B cell (primary cell): Measurements from ENCODE around the gene ITGB6. TPM values are rescaled to one million over a fixed set of nuclear protein-coding genes. Genes with fewer than 3 reads are reported as not detected.

ENCODE experiments used
- ATAC-seq: fragments of 200-7000 bp; cut with Tn5 transposase; one replicate; pipeline ENCODE4 v1.10.0; 2021; ENCODE audit warnings: low read depth, mild to moderate bottlenecking, moderate number of reproducible peaks, moderate library complexity
- CTCF ChIA-PET: fragments of 350-600 bp; sonication (Branson Sonifier 250); formaldehyde crosslinking; loops from one replicate; lab custom pipeline; 2021; ENCODE audit warnings: antibody characterized with exemption, inconsistent platforms; lab: Charles Lee
- POLR2A ChIA-PET: fragments of 350-600 bp; sonication (Branson Sonifier 250); formaldehyde crosslinking; loops from one replicate; lab custom pipeline; 2021; ENCODE audit warnings: antibody characterized with exemption; lab: Charles Lee
- DNase-seq: peaks from one replicate; pipeline ENCODE4 v3.0.0; 2013
- H2AFZ ChIP-seq: 2 replicates; pipeline ENCODE4 v1.6.1; 2012; ENCODE audit warnings: mild to moderate bottlenecking, low read depth, low read length; ENCODE audit not compliant: insufficient read depth, poor library complexity, severe bottlenecking
- H3K27ac ChIP-seq, 2 donors: 1 replicate in 1 of 2; 2 replicates in 1 of 2; pipeline ENCODE4 v1.5.1; 2012 to 2013; ENCODE audit warnings: low read length in 2 of 2, mild to moderate bottlenecking in 2 of 2, moderate library complexity in 1 of 2
- H3K27me3 ChIP-seq, 4 experiments: fragments of 200-600 bp in 1 of 4; sonication (generic) in 1 of 4; replicated peaks in 1 of 4; 1 replicate in 2 of 4; 2 replicates in 2 of 4; pipeline versions ENCODE4 v1.6.1 to v1.7.0; 2013 to 2016; ENCODE audit warnings: low read length in 3 of 4, mild to moderate bottlenecking in 2 of 4, mixed read lengths in 1 of 4, moderate library complexity in 1 of 4; ENCODE audit not compliant: insufficient read depth in 4 of 4, control insufficient read depth in 3 of 4; ENCODE audit errors: control extremely low read depth in 1 of 4
- H3K36me3 ChIP-seq, 2 experiments: replicated peaks in 1 of 2; 1 replicate in 1 of 2; 2 replicates in 1 of 2; pipeline versions ENCODE4 v1.6.1 to v1.7.1; 2013; ENCODE audit warnings: low read length in 1 of 2; ENCODE audit not compliant: insufficient read depth in 2 of 2, control insufficient read depth in 1 of 2; ENCODE audit errors: control extremely low read depth in 1 of 2, extremely low read depth in 1 of 2
- H3K4me1 ChIP-seq, 2 donors: fragments of 200-600 bp in 1 of 2; sonication (generic) in 1 of 2; 1 replicate in 1 of 2; 2 replicates in 1 of 2; pipeline versions ENCODE4 v1.5.1 to v1.6.1; 2013 to 2017; ENCODE audit warnings: low read length in 2 of 2; ENCODE audit not compliant: control insufficient read depth in 2 of 2, insufficient read depth in 2 of 2
- H3K4me2 ChIP-seq: replicated peaks from 2 replicates; pipeline ENCODE3; 2012; ENCODE audit warnings: mild to moderate bottlenecking, low read depth, low read length; ENCODE audit not compliant: poor library complexity, severe bottlenecking
- H3K4me3 ChIP-seq, 5 experiments: fragments of 200-600 bp in 1 of 5; sonication (generic) in 1 of 5; 1 replicate in 3 of 5; 2 replicates in 2 of 5; pipeline versions ENCODE4 v1.5.1 to v1.7.0; 2011 to 2016; ENCODE audit warnings: low read length in 4 of 5, mild to moderate bottlenecking in 4 of 5, low read depth in 2 of 5, control low read depth in 1 of 5, moderate library complexity in 1 of 5; ENCODE audit not compliant: insufficient read depth in 1 of 5; ENCODE audit errors: control extremely low read depth in 1 of 5, extremely low read depth in 1 of 5
- H3K79me2 ChIP-seq: fragments of 200-600 bp; sonication (generic); one replicate; pipeline ENCODE4 v1.6.0; 2016; ENCODE audit warnings: low read length; ENCODE audit not compliant: control insufficient read depth, insufficient read depth
- H3K9ac ChIP-seq: fragments of 200-600 bp; sonication (generic); 2 replicates; pipeline ENCODE4 v1.6.1; 2017; ENCODE audit warnings: mild to moderate bottlenecking, low read length, moderate library complexity
- H3K9me3 ChIP-seq, 3 donors: one replicate each; pipeline versions ENCODE4 v1.6.1 to v1.7.1; 2013; ENCODE audit warnings: low read length in 2 of 3; ENCODE audit not compliant: control insufficient read depth in 2 of 3, insufficient read depth in 1 of 3; ENCODE audit errors: control extremely low read depth in 1 of 3
- H4K20me1 ChIP-seq: 2 replicates; pipeline ENCODE4 v1.6.0; 2012; ENCODE audit warnings: mild to moderate bottlenecking, low read length; ENCODE audit not compliant: insufficient read depth, control insufficient read depth, poor library complexity, severe bottlenecking
- H3K27ac Mint-ChIP-seq: one replicate; pipeline ENCODE4 v1.8.0; 2021; ENCODE audit warnings: mixed read lengths
- H3K27me3 Mint-ChIP-seq: one replicate; pipeline ENCODE4 v1.8.0; 2021; ENCODE audit warnings: mixed read lengths
- H3K4me1 Mint-ChIP-seq: one replicate; pipeline ENCODE4 v1.8.0; 2021; ENCODE audit warnings: mixed read lengths
- H3K4me3 Mint-ChIP-seq: one replicate; pipeline ENCODE4 v1.8.0; 2021; ENCODE audit warnings: mixed read lengths
- H3K9me3 Mint-ChIP-seq: one replicate; pipeline ENCODE4 v1.8.0; 2022; ENCODE audit warnings: mixed read lengths; ENCODE audit not compliant: insufficient read depth
- CTCF ChIP-seq: fragments of 200-600 bp; IDR thresholded peaks from one replicate; pipeline ENCODE4 v1.8.0; 2022; ENCODE audit warnings: antibody characterized with exemption, mild to moderate bottlenecking
- EZH2 ChIP-seq: IDR thresholded peaks from 2 replicates; pipeline ENCODE4 v1.6.1; 2012; ENCODE audit warnings: borderline replicate concordance, low read depth, mild to moderate bottlenecking, moderate library complexity, low read length; ENCODE audit not compliant: insufficient read depth, poor library complexity, severe bottlenecking
- WGBS: methylation state at CpG from one replicate; pipeline ENCODE4 v1.1.5; 2013; ENCODE audit warnings: missing lambda C conversion rate; ENCODE audit not compliant: insufficient coverage; 5-methylcytosine and 5-hydroxymethylcytosine counted together
- intact Hi-C: fragments of 100-400 bp; cut with micrococcal nuclease; formaldehyde crosslinking; loops from one replicate; pipeline ENCODE4 v1.10.0; 2022
- polyA plus RNA-seq: library from polyadenylated mRNA; depleted of rRNA; stranded (reverse); fragments of >200 nt; gene quantifications from 2 replicates; pipeline ENCODE4 v1.2.3, GENCODE V29; 2012
- total RNA-seq, 2 donors: library from RNA; stranded (reverse); fragments of 120-200 nt in 1 of 2; gene quantifications; 1 replicate in 1 of 2; 2 replicates in 1 of 2; pipeline versions ENCODE4 v1.2.3 to v1.2.4, GENCODE V29; 2013 to 2022

ITGB6 gene
- total and polyA plus RNA-seq, 2 donors (not counting 1 experiment from before 2014, with no cell fraction given), result not detected

GRCh38 chr2:160169988-160170387, 30.1 kb downstream of the ITGB6 start:
- H3K27ac Mint-ChIP-seq, result no peak overlapping the region
- Histone ChIP-seq H2AFZ (no peak overlapping the region), H3K27ac (no peak overlapping the region), H3K4me3 (no peak overlapping the region), H3K4me1 (no peaks in the 10 kb centered on the region), H3K36me3 (no peaks in the 10 kb centered on the region), H4K20me1 (no peaks in the 10 kb centered on the region), H3K9ac (no peak overlapping the region), H3K79me2 (no peaks in the 10 kb centered on the region), H3K4me2 (no peak overlapping the region), H3K9me3 (no peaks in the 10 kb centered on the region), H3K27me3 (no peaks in the 10 kb centered on the region)
- intact Hi-C loops, result no loop called here
- POLR2A ChIA-PET, result no interaction called here
- DNase-seq (no peak), ATAC-seq (no peak)
- no peaks in the 10 kb centered on the region for H3K9me3 Mint-ChIP-seq
- H3K27me3 Mint-ChIP-seq, result peaks cover 11% of the 10 kb centered on the region
- no peak for TF ChIP-seq EZH2
- no peak for TF ChIP-seq CTCF
- CTCF ChIA-PET, result no interaction called here
- H3K4me3 Mint-ChIP-seq, result no peak overlapping the region
- no peaks in the 10 kb centered on the region for H3K4me1 Mint-ChIP-seq

GRCh38 chr2:160169471-160169870, 30.6 kb downstream of the ITGB6 start:
- no peaks in the 10 kb centered on the region for H4K20me1 ChIP-seq
- no peak overlapping the region for H3K4me2 ChIP-seq
- H3K9me3 ChIP-seq, result no peaks in the 10 kb centered on the region
- Mint-ChIP-seq H3K4me3 (no peak overlapping the region), H3K4me1 (no peaks in the 10 kb centered on the region), H3K9me3 (no peaks in the 10 kb centered on the region), H3K27me3 (peaks cover 7% of the 10 kb centered on the region), H3K27ac (no peak overlapping the region)
- no peak for TF ChIP-seq EZH2
- TF ChIP-seq CTCF, result no peak
- H3K27ac ChIP-seq, result no peak overlapping the region
- H3K79me2 ChIP-seq, result no peaks in the 10 kb centered on the region
- H3K4me3 ChIP-seq, result no peak overlapping the region
- ChIA-PET CTCF (no interaction called here), POLR2A (no interaction called here)
- DNase-seq, result no peak
- no peaks in the 10 kb centered on the region for H3K36me3 ChIP-seq
- intact Hi-C loops, result no loop called here
- H3K27me3 ChIP-seq, result no peaks in the 10 kb centered on the region
- H3K4me1 ChIP-seq, result no peaks in the 10 kb centered on the region
- 80% methylated on average over 1 of the region's 3 CpGs for WGBS
- H2AFZ ChIP-seq, result no peak overlapping the region
- H3K9ac ChIP-seq, result no peak overlapping the region
- no peak for ATAC-seq
